ENCODE results near the gene BCAS1.

DNA sequence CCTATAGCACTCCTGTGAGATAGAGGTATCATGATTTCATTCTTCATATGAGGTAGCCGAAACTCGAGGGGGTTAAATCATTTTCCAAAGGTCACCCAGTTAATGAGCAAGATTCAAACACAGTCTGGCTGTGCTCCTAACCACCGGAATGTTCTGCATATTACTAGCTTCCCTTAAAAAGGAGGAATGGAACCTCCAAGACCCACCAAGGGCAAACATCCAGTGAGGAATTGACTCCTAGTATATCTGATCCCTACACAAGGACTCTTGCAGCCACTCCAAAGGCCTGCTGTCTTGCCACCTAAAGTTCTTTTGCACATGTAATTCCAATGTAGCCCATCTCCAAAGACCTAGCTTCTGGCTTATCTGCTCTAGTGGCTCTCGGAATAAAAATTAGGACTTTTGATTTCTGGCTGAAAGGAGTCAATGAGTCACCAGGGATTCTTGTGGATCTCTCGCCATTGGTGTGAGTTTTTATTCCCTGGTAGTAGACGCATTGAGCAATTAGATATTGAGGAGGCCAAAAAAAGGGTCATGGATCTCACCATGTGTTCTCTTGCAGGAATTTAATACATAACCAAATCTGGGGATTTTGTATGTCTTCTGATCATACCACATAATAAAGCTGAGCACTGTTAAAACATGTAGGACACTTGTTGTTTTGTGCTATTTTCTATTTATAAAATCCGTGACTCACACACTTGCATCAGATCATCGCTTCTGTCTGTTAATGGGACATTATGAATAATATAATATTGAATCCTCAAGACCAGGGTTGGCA is 9.1 kb downstream of the BCAS1 start:
- TF ChIP-seq, protein P1, sequence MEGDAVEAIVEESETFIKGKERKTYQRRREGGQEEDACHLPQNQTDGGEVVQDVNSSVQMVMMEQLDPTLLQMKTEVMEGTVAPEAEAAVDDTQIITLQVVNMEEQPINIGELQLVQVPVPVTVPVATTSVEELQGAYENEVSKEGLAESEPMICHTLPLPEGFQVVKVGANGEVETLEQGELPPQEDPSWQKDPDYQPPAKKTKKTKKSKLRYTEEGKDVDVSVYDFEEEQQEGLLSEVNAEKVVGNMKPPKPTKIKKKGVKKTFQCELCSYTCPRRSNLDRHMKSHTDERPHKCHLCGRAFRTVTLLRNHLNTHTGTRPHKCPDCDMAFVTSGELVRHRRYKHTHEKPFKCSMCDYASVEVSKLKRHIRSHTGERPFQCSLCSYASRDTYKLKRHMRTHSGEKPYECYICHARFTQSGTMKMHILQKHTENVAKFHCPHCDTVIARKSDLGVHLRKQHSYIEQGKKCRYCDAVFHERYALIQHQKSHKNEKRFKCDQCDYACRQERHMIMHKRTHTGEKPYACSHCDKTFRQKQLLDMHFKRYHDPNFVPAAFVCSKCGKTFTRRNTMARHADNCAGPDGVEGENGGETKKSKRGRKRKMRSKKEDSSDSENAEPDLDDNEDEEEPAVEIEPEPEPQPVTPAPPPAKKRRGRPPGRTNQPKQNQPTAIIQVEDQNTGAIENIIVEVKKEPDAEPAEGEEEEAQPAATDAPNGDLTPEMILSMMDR (IDR thresholded peaks at IDR 0.05; ENCODE audit: low read length): no peak
- TF ChIP-seq EZH2 (IDR thresholded peaks at IDR 0.05; ENCODE audit: borderline replicate concordance, low read length): no peak
